HepG2 (cell line): ENCODE results near the gene HLCS. TPM values are rescaled to one million over a fixed set of nuclear protein-coding genes. Genes with fewer than 3 reads are reported as not detected.
A peak's percentile ranks its signal among the peaks of the same experiment; 100 is the strongest.

Experiments used
- ATAC-seq: fragments of 200-7000 bp; cut with Tn5 transposase; 3 replicates; pipeline ENCODE4 v1.9.1; 2020; ENCODE audit warnings: mild to moderate bottlenecking, moderate library complexity
- BruUV-seq: library from RNA; stranded (reverse); fragments of 400-500 nt; replicated peaks from 2 replicates; lab custom pipeline; 2021; lab: Mats Ljungman, UMichigan
- CTCF ChIA-PET: fragments of 300-600 bp; formaldehyde crosslinking; extraction: SDS; loops from one replicate; lab custom pipeline; 2021; ENCODE audit warnings: low total read pairs, inconsistent platforms, low intra/inter-chr PET ratio; lab: Yijun Ruan, JAX
- POLR2A ChIA-PET: fragments of 350-600 bp; sonication (Branson Sonifier 250); formaldehyde crosslinking; loops from one replicate; lab custom pipeline; 2020; ENCODE audit warnings: antibody characterized with exemption, inconsistent platforms; lab: Yijun Ruan, JAX
- DNase-seq: peaks from one replicate; pipeline ENCODE4 v3.0.0-alpha.2; 2015; ENCODE audit warnings: low spot score
- FAIRE-seq: peaks from 3 replicates; lab custom pipeline; 2011; peaks lifted over from hg19 to GRCh38; lab: Jason Lieb, UNC
- H2AFZ ChIP-seq: one replicate; pipeline ENCODE4 v1.6.1; 2011; ENCODE audit warnings: low read length, inconsistent platforms
- H3K27ac ChIP-seq: fragments of 300-600 bp; 3 replicates; pipeline ENCODE4 v1.8.0; 2011; ENCODE audit warnings: mixed run types, mild to moderate bottlenecking, mixed read lengths, low read length, inconsistent platforms; ENCODE audit not compliant: insufficient read depth; ENCODE audit errors: extremely low read length
- H3K27me3 ChIP-seq, 2 experiments: fragments of 200-600 bp in 1 of 2; 2 replicates in 1 of 2; 3 replicates in 1 of 2; pipeline versions ENCODE4 v1.6.0 to v1.8.0; 2011; ENCODE audit warnings: low read length in 2 of 2, mild to moderate bottlenecking in 2 of 2, moderate library complexity in 2 of 2, inconsistent platforms in 1 of 2; ENCODE audit not compliant: insufficient read depth in 2 of 2, control insufficient read depth in 1 of 2
- H3K36me3 ChIP-seq, 2 experiments: fragments of 200-600 bp in 1 of 2; replicated peaks in 1 of 2; 2 replicates in 1 of 2; 3 replicates in 1 of 2; pipeline versions ENCODE4 v1.5.1 to v1.8.0; 2011; ENCODE audit warnings: low read length in 2 of 2, inconsistent platforms in 1 of 2; ENCODE audit not compliant: insufficient read depth in 2 of 2, control insufficient read depth in 1 of 2
- H3K4me1 ChIP-seq: 2 replicates; pipeline ENCODE4 v1.5.1; 2012; ENCODE audit warnings: low read length, inconsistent platforms; ENCODE audit not compliant: insufficient read depth
- H3K4me2 ChIP-seq: 2 replicates; pipeline ENCODE4 v1.6.0; 2011; ENCODE audit warnings: low read depth, low read length, inconsistent platforms
- H3K4me3 ChIP-seq, 3 experiments: fragments of 200-600 bp in 1 of 3; sonication (generic), shearing (Covaris generic) in 1 of 3; replicated peaks in 1 of 3; 2 replicates each; pipeline ENCODE4 v1.5.1; 2011 to 2016; ENCODE audit warnings: low read length in 3 of 3, inconsistent platforms in 2 of 3, low read depth in 2 of 3, mild to moderate bottlenecking in 2 of 3, control low read depth in 1 of 3, mixed read lengths in 1 of 3; ENCODE audit not compliant: insufficient read depth in 1 of 3
- H3K79me2 ChIP-seq: one replicate; pipeline ENCODE4 v1.6.1; 2011; ENCODE audit warnings: low read length, inconsistent platforms; ENCODE audit not compliant: insufficient read depth
- H3K9ac ChIP-seq: 2 replicates; pipeline ENCODE4 v1.6.0; 2011; ENCODE audit warnings: mild to moderate bottlenecking, low read depth, low read length, inconsistent platforms; ENCODE audit not compliant: insufficient read depth
- H3K9me3 ChIP-seq: 2 replicates; pipeline ENCODE4 v1.5.1; 2012; ENCODE audit warnings: mild to moderate bottlenecking, low read length
- H4K20me1 ChIP-seq: 2 replicates; pipeline ENCODE4 v1.6.0; 2011; ENCODE audit warnings: inconsistent platforms, mild to moderate bottlenecking, low read length, moderate library complexity; ENCODE audit not compliant: insufficient read depth
- DZIP1 ChIP-seq: sonication (generic); formaldehyde crosslinking; IDR thresholded peaks from 2 replicates; pipeline ENCODE4 v1.5.0; 2020; ENCODE audit warnings: mild to moderate bottlenecking, missing genetic modification reagents
- ZFP91 ChIP-seq: sonication (generic); formaldehyde crosslinking; IDR thresholded peaks from 2 replicates; pipeline ENCODE4 v1.9.0; 2022; ENCODE audit warnings: missing genetic modification reagents, mild to moderate bottlenecking, borderline replicate concordance
- ZNF33B ChIP-seq: sonication (generic); formaldehyde crosslinking; IDR thresholded peaks from 2 replicates; pipeline ENCODE4 v1.5.1; 2020; ENCODE audit warnings: mild to moderate bottlenecking, missing genetic modification reagents
- WGBS: methylation state at CpG from one replicate; pipeline ENCODE4 v1.1.6; 2017; ENCODE audit warnings: low lambda C conversion rate; 5-methylcytosine and 5-hydroxymethylcytosine counted together
- in situ Hi-C: cut with HindIII; loops from 2 replicates; pipeline ENCODE4 v1.10.0; 2017; ENCODE audit warnings: low pct_unique_long_range_greater_than_20kb; ENCODE audit not compliant: extremely low pct_ligation_motif_present
- intact Hi-C: fragments of 100-400 bp; cut with micrococcal nuclease; formaldehyde crosslinking; loops from one replicate; pipeline ENCODE4 v1.10.0; 2022; ENCODE audit not compliant: unreplicated experiment
- polyA plus RNA-seq, 8 experiments: library from polyadenylated mRNA; depleted of rRNA in 3 of 8; stranded (reverse) in 7 of 8; unstranded in 1 of 8; fragments of >200 nt; fragmentation: Illumina TruSeq in 4 of 8; extraction: Trizol in 4 of 8; gene quantifications; 2 replicates each; pipeline versions ENCODE4 v1.2.1 to v1.2.3, GENCODE V29; 2011 to 2016; ENCODE audit warnings: low read depth in 4 of 8, missing spikeins in 1 of 8, mixed read lengths in 1 of 8; ENCODE audit not compliant: insufficient read depth in 1 of 8
- total RNA-seq, 5 experiments: library from RNA; depleted of rRNA; stranded (reverse); fragments of >200 nt; fragmentation: Illumina TruSeq; extraction: Trizol; gene quantifications; 2 replicates each; pipeline ENCODE4 v1.2.3, GENCODE V29; 2016; ENCODE audit warnings: low read depth in 1 of 5
- TF ChIP-seq, protein P1 (sequence below): sonication (generic); formaldehyde crosslinking; IDR thresholded peaks from 2 replicates; pipeline ENCODE4 v1.5.0; 2020; ENCODE audit warnings: mild to moderate bottlenecking, missing genetic modification reagents, moderate library complexity

The HLCS gene
- total and polyA plus RNA-seq, 2 of the 13 experiments (the other 11 are each of a cell fraction or from before 2014, with no cell fraction given): 7.9 to 12.3 TPM

DNA sequence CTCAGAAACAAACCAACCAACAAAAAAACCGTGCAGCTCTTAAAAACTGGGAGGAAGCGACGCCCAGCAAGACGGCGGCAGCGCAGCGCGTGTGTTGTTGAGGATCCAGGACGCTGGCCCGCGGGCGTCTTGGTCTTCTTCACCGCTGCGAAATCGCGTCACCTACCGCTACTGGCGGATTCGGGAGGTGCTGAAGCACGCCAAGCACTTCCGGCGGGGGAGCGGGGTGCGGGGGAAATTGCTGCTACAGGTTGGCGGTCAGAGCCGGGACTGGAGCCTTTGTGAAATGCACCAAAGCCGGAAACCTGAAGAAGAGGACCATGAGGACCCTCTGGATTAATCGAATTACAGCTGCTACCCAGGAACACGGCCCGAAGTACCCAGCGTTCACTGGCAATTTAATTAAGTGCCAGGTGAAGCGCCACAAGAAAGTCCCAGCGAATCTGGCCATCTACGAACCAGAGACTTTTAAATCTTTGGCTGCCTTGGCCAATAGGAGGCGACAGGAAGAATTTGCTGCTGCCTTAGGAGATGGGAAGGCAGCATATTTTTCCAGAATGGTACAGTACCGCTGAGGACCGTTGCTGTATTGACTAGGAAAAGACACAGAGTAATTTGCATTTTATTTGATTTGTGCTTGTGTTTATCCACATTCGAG lies 28.2 kb upstream of the HLCS start:
- H3K36me3 ChIP-seq: no peaks in the 10 kb centered on the region
- 85% methylated on average over 38 of the region's 38 CpGs for WGBS
- no peak overlapping the region for H3K4me2 ChIP-seq
- no peaks in the 10 kb centered on the region for H3K9me3 ChIP-seq
- no peak for ATAC-seq
- H4K20me1 ChIP-seq: no peaks in the 10 kb centered on the region
- no peak overlapping the region for H2AFZ ChIP-seq
- peaks cover 19% of the 10 kb centered on the region for H3K4me1 ChIP-seq
- no peak overlapping the region for H3K9ac ChIP-seq
- no peak for FAIRE-seq
- ChIA-PET POLR2A (no interaction called here), CTCF (no interaction called here)
- in situ Hi-C loops (no loop called here), intact Hi-C loops (no loop called here)
- no peak overlapping the region for H3K27ac ChIP-seq
- no peak overlapping the region for H3K4me3 ChIP-seq
- TF ChIP-seq, protein P1, sequence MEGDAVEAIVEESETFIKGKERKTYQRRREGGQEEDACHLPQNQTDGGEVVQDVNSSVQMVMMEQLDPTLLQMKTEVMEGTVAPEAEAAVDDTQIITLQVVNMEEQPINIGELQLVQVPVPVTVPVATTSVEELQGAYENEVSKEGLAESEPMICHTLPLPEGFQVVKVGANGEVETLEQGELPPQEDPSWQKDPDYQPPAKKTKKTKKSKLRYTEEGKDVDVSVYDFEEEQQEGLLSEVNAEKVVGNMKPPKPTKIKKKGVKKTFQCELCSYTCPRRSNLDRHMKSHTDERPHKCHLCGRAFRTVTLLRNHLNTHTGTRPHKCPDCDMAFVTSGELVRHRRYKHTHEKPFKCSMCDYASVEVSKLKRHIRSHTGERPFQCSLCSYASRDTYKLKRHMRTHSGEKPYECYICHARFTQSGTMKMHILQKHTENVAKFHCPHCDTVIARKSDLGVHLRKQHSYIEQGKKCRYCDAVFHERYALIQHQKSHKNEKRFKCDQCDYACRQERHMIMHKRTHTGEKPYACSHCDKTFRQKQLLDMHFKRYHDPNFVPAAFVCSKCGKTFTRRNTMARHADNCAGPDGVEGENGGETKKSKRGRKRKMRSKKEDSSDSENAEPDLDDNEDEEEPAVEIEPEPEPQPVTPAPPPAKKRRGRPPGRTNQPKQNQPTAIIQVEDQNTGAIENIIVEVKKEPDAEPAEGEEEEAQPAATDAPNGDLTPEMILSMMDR (CRISPR knock-in tag): 0 out of 2 replicates have a peak, but pooled peaks have one; percentile 8
- TF ChIP-seq DZIP1 (no peak), ZNF33B (CRISPR knock-in tag) (no peak), ZFP91 (CRISPR knock-in tag) (no peak)
- DNase-seq: no peak
- no peaks in the 10 kb centered on the region for H3K79me2 ChIP-seq
- BruUV-seq: no TSS peak
- H3K27me3 ChIP-seq: peaks cover 0 to 5% of the 10 kb centered on the region in 2 experiments; a peak in 2 of 5 replicates
